HPDE6-E6E7 (cell line): Measurements from ENCODE around the gene RGS19.

Source experiments
- DNase-seq: peaks from one replicate; pipeline ENCODE4 v3.0.0; 2011; ENCODE audit warnings: missing footprints; ENCODE audit errors: extremely low spot score

The RGS19 gene

GRCh38 chr20:64108731-64109681 is 29.7 kb upstream of the RGS19 start:
- DNase-seq = no peak

DNA sequence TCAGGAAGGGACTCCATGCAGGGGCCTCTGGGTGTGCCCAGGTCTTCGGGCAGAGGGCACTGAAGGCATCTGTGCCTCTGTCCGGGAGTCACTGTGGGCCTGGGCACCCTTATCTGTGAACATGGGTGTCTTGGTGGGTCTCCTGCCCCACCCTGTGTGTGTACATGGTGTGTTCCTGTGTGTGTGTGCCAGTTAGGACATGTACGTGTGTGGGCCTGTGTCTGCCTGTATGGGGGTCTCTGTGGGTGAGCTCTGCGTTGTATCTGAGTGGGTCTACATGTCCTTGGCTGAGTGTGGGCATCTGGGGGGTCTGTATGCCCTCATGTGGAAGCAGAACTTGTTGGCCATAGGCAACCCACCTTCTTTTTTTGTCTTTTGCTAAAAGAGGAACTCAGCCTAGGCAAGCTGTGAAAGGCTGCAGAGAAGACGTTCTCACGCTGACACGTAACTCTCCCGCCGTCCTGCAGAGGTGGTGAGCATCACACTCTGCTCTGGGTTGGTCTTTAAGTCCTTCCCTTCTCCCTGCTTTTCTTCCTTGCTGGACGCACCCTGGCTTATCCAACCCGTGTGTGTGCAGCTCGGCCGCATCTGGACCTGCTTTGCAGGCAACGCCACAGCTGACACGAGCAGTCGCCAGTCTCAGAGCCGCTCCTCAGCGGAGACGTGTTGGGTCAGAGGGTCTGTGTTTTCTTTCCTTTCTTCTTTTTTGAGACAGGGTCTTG is 28.6 kb upstream of the RGS19 start:
- DNase-seq = no peak

GRCh38 chr20:64106981-64107735 is 27.8 kb upstream of the RGS19 start, which contains the start of gene NPBWR2:
Gene NPBWR2, minus strand, starts transcription at chr20:64107565. Its CDS starts 734 bp downstream, at chr20:64106831.
- DNase-seq = no peak

- no peak for DNase-seq
These were observed 27.2 kb upstream of the RGS19 start for GRCh38 chr20:64106435-64106961.

DNA sequence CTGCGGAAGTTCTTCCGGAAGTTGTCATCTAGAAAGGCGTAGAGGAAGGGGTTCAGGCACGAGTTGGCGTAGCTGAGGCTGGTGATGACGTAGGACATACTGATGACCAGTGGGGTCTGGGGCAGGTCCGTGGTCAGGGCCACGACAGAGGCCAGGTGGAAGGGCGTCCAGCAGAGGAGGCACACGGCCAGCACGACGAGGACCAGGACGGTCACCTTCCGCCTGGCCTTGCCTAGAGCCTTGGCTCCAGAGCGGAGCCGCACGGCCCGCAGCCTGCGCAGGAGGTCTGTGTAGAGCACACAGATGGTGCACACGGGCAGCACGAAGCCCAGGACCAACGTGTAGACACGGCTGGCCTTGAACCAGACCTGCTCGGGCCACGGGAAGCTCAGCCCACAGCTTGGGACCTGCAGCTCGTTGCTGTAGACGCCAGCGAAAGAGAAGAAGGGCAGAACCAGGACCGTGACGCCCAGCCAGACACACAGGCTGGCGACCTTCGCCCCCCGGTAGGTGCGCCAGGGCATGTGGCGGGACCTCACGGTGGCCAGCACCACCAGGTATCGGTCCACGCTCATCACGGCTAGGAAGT is 26.6 kb upstream of the RGS19 start:
- no peak for DNase-seq

- DNase-seq = no peak
These were observed 25.5 kb upstream of the RGS19 start for GRCh38 chr20:64104667-64105451.

DNA sequence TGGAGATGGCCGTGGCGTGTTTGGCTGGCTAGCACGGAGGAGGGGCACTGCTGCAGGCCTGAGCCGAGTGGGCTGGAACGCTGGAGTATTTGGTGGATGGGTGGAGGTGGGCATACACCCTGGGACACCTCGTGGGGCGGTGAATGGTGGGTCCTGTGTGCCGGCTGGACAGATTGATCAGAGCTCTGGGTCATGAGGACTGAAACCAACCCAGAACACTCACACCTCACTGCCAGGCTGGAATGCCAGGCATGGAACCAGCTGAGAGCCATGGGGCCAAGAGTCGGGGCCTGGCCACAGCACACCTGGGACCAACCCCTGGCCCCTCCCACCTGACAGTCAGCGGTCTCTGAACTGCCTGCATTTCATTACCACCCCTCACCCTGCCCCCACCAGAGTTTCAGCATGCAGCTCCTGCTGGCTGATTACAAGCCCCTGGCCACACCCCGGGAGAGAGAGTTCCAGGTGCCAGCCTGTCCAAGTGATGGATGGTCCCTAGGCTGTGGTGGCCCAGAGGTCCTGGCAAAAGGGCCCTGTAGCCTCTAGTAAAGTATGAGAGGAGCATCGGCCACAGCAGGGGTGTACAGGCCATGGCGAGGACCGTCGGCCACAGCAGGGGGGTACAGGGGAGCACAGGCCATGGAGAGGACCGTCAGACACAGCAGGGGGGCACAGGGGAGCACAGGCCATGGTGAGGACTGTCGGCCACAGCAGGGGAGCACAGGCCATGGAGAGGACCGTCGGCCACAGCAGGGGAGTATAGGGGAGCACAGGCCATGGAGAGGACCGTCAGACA is 24.8 kb upstream of the RGS19 start:
- DNase-seq = no peak

DNA sequence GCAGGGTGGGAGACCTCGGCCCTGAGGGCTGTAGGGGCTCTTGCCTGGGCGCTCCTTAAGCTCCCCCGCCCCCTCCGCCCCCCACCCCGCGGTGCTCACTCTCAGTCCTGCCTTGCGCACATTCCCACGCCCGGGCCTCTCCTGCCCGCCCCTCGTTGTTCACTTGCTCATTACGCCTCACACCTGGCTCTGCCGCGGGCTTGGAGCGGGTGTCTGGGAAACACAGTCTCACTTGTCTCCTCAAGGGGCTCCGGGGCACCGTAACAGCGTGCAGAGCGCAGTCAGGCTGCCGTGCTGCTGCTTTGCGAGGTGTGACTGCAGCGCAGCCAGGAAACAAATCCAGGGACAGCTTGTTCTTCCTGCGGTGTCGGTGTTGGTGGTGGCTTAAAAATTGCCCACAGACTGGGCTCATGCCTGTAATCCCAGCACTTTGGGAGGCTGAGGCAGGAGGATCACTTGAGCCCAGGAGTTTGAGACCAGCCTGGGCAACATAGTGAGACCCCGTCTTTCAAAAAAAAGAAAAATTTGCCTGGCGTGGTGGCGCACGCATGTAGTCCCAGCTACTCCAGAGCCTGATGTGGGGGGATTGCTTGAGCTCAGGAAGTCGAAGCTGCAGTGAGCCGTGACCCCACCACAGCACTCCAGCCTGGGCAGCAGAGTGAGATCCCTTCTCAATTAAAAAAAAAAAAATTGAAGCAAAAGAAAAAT is 23.5 kb upstream of the RGS19 start:
- no peak for DNase-seq

- DNase-seq = no peak
These were observed 22.7 kb upstream of the RGS19 start for GRCh38 chr20:64101731-64102621.

DNA sequence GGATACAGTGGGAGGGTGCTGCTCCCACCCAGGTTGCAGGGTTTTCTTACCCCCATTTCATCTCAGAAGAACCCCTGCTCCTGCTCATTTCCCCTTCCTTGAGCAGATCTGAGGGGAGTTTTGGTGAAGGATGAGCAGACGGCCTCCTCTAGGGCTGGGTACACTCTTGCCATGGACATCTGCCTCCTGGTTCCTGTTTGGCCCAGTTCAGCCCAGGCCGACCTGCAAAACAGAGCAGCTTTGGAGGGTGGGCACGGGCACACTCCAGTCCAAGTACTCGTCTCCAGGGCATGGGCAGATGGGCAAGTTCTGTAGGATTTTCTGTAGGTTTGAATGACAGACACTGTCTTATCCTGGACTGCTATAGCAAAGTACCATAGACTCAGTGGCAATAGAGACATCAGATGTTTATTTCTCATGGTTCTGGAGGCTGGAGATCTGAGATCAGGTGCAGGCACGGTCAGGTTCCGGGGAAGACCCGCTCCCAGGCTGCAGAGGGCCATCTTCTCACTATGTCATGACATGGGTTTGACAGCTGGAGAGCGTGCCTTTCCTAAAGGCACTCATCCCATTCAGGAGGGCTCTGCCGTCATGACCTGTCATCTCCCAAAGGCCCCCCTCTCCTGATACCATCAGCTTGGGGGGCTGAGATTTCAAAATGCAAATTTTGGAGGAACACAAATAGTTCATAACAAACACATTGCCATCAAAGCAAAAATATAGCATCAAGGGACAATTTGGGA is 21.8 kb upstream of the RGS19 start:
- DNase-seq = no peak

DNA sequence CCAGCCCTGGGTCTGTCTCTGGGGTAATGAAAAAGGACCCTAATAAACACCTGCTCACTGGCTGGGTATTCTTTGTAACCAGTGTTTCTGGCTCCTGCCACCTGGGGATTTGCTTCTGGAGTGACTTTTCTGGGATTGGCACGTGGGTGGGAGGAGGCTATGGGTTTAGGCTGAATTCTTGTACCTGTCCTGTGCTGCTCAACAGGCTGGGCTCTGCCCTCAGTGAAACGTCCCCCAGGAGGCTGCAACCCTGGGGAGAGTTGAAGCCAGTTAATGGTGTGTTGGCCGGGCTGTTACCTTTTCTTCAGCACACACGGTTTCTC is 21.2 kb upstream of the RGS19 start:
- DNase-seq = no peak

DNA sequence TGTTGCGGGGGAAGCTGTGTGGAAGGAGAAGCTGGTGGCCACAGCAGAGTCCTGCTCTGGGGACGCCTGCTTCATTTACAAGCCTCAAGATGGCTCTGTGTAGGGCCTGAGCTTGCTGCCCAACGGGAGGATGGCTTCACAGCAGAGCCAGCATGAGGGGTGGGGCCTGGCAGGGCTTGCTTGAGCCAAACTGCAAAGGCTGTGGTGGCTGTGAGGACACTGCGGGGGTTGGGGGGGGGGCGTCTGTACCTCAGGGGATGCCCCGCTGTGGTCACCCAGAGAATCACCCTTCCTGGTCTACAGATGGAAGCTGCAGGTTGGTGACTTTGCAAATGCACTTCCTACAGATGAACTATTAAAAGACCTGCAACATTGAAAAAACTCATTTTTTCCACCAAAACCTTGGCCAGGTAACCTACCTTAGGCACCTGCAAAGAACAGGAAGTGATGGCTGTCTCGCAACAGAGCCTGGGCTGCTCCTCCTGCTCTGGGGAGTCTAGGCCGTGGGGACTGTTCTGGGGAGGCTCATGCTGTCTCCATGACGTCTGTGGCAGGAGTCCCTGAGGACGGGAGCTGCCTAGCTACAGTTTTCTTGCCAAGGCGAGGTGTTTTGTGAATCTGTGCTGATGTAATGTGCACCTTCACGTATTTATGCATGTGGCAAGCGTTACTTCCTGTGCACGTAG is 20.7 kb upstream of the RGS19 start:
- no peak for DNase-seq

- DNase-seq = no peak
These were observed 19.9 kb upstream of the RGS19 start for GRCh38 chr20:64099086-64099786.

DNA sequence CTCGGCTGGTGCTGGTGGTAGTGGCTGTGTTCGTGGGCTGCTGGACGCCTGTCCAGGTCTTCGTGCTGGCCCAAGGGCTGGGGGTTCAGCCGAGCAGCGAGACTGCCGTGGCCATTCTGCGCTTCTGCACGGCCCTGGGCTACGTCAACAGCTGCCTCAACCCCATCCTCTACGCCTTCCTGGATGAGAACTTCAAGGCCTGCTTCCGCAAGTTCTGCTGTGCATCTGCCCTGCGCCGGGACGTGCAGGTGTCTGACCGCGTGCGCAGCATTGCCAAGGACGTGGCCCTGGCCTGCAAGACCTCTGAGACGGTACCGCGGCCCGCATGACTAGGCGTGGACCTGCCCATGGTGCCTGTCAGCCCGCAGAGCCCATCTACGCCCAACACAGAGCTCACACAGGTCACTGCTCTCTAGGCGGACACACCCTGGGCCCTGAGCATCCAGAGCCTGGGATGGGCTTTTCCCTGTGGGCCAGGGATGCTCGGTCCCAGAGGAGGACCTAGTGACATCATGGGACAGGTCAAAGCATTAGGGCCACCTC is 19.2 kb upstream of the RGS19 start:
- no peak for DNase-seq

- no peak for DNase-seq
These were observed 17.2 kb upstream of the RGS19 start for GRCh38 chr20:64096535-64096934.

GRCh38 chr20:64095927-64096326 is 16.6 kb upstream of the RGS19 start:
- DNase-seq = no peak
